HepG2 (cell line): ENCODE data around the gene CARD9. TPM values are rescaled to one million over a fixed set of nuclear protein-coding genes. Genes with fewer than 3 reads are reported as not detected.

Experiments used
- ATAC-seq: fragments of 200-7000 bp; cut with Tn5 transposase; 3 replicates; pipeline ENCODE4 v1.9.1; 2020; ENCODE audit warnings: mild to moderate bottlenecking, moderate library complexity
- BruUV-seq: library from RNA; stranded (reverse); fragments of 400-500 nt; replicated peaks from 2 replicates; lab custom pipeline; 2021; lab: Mats Ljungman, UMichigan
- CTCF ChIA-PET: fragments of 300-600 bp; formaldehyde crosslinking; extraction: SDS; loops from one replicate; lab custom pipeline; 2021; ENCODE audit warnings: low total read pairs, inconsistent platforms, low intra/inter-chr PET ratio; lab: Yijun Ruan, JAX
- POLR2A ChIA-PET: fragments of 350-600 bp; sonication (Branson Sonifier 250); formaldehyde crosslinking; loops from one replicate; lab custom pipeline; 2020; ENCODE audit warnings: antibody characterized with exemption, inconsistent platforms; lab: Yijun Ruan, JAX
- DNase-seq: peaks from one replicate; pipeline ENCODE4 v3.0.0-alpha.2; 2015; ENCODE audit warnings: low spot score
- FAIRE-seq: peaks from 3 replicates; lab custom pipeline; 2011; peaks lifted over from hg19 to GRCh38; lab: Jason Lieb, UNC
- H2AFZ ChIP-seq: one replicate; pipeline ENCODE4 v1.6.1; 2011; ENCODE audit warnings: low read length, inconsistent platforms
- H3K27ac ChIP-seq: fragments of 300-600 bp; 3 replicates; pipeline ENCODE4 v1.8.0; 2011; ENCODE audit warnings: mixed run types, mild to moderate bottlenecking, mixed read lengths, low read length, inconsistent platforms; ENCODE audit not compliant: insufficient read depth; ENCODE audit errors: extremely low read length
- H3K27me3 ChIP-seq, 2 experiments: fragments of 200-600 bp in 1 of 2; 2 replicates in 1 of 2; 3 replicates in 1 of 2; pipeline versions ENCODE4 v1.6.0 to v1.8.0; 2011; ENCODE audit warnings: low read length in 2 of 2, mild to moderate bottlenecking in 2 of 2, moderate library complexity in 2 of 2, inconsistent platforms in 1 of 2; ENCODE audit not compliant: insufficient read depth in 2 of 2, control insufficient read depth in 1 of 2
- H3K36me3 ChIP-seq, 2 experiments: fragments of 200-600 bp in 1 of 2; replicated peaks in 1 of 2; 2 replicates in 1 of 2; 3 replicates in 1 of 2; pipeline versions ENCODE4 v1.5.1 to v1.8.0; 2011; ENCODE audit warnings: low read length in 2 of 2, inconsistent platforms in 1 of 2; ENCODE audit not compliant: insufficient read depth in 2 of 2, control insufficient read depth in 1 of 2
- H3K4me1 ChIP-seq: 2 replicates; pipeline ENCODE4 v1.5.1; 2012; ENCODE audit warnings: low read length, inconsistent platforms; ENCODE audit not compliant: insufficient read depth
- H3K4me2 ChIP-seq: 2 replicates; pipeline ENCODE4 v1.6.0; 2011; ENCODE audit warnings: low read depth, low read length, inconsistent platforms
- H3K4me3 ChIP-seq, 3 experiments: fragments of 200-600 bp in 1 of 3; sonication (generic), shearing (Covaris generic) in 1 of 3; replicated peaks in 1 of 3; 2 replicates each; pipeline ENCODE4 v1.5.1; 2011 to 2016; ENCODE audit warnings: low read length in 3 of 3, inconsistent platforms in 2 of 3, low read depth in 2 of 3, mild to moderate bottlenecking in 2 of 3, control low read depth in 1 of 3, mixed read lengths in 1 of 3; ENCODE audit not compliant: insufficient read depth in 1 of 3
- H3K79me2 ChIP-seq: one replicate; pipeline ENCODE4 v1.6.1; 2011; ENCODE audit warnings: low read length, inconsistent platforms; ENCODE audit not compliant: insufficient read depth
- H3K9ac ChIP-seq: 2 replicates; pipeline ENCODE4 v1.6.0; 2011; ENCODE audit warnings: mild to moderate bottlenecking, low read depth, low read length, inconsistent platforms; ENCODE audit not compliant: insufficient read depth
- H3K9me3 ChIP-seq: 2 replicates; pipeline ENCODE4 v1.5.1; 2012; ENCODE audit warnings: mild to moderate bottlenecking, low read length
- H4K20me1 ChIP-seq: 2 replicates; pipeline ENCODE4 v1.6.0; 2011; ENCODE audit warnings: inconsistent platforms, mild to moderate bottlenecking, low read length, moderate library complexity; ENCODE audit not compliant: insufficient read depth
- AGO2 ChIP-seq: fragments of 200-400 bp; formaldehyde crosslinking; optimal IDR thresholded peaks from 2 replicates; pipeline ENCODE3; 2017; ENCODE audit warnings: mild to moderate bottlenecking, low read depth, low read length, moderate library complexity
- AKAP8 ChIP-seq: sonication (generic); formaldehyde crosslinking; IDR thresholded peaks from 2 replicates; pipeline ENCODE4 v1.5.1; 2020; ENCODE audit warnings: mild to moderate bottlenecking, missing genetic modification reagents
- DNMT1 ChIP-seq: sonication (generic); formaldehyde crosslinking; IDR thresholded peaks from 2 replicates; pipeline ENCODE4 v1.5.1; 2020; ENCODE audit warnings: mild to moderate bottlenecking, missing genetic modification reagents
- HCFC1 ChIP-seq: fragments of 150-350 bp; IDR thresholded peaks from 2 replicates; pipeline ENCODE4 v1.6.1; 2014; ENCODE audit warnings: low read depth, low read length
- MBD4 ChIP-seq: IDR thresholded peaks from 2 replicates; pipeline ENCODE4 v1.6.1; 2012; ENCODE audit warnings: low read length, inconsistent platforms, borderline replicate concordance
- NFKB2 ChIP-seq: sonication (generic); formaldehyde crosslinking; IDR thresholded peaks from 2 replicates; pipeline ENCODE4 v1.4.0; 2020; ENCODE audit warnings: missing genetic modification reagents, borderline replicate concordance
- RBFOX2 ChIP-seq: fragments of 200-400 bp; formaldehyde crosslinking; IDR thresholded peaks from 2 replicates; pipeline ENCODE4 v1.6.1; 2017; ENCODE audit warnings: low read depth, mild to moderate bottlenecking, low read length
- ZBTB33 ChIP-seq: sonication (generic); formaldehyde crosslinking; IDR thresholded peaks from 2 replicates; pipeline ENCODE4 v1.4.0; 2020; ENCODE audit warnings: missing genetic modification reagents
- ZFP36L1 ChIP-seq: sonication (generic); formaldehyde crosslinking; IDR thresholded peaks from 2 replicates; pipeline ENCODE4 v1.8.0; 2022; ENCODE audit warnings: mild to moderate bottlenecking, missing genetic modification reagents, moderate library complexity
- ZNF615 ChIP-seq: sonication (generic); formaldehyde crosslinking; IDR thresholded peaks from 2 replicates; pipeline ENCODE4 v1.5.0; 2020; ENCODE audit warnings: mild to moderate bottlenecking, missing genetic modification reagents, borderline replicate concordance
- ZNF713 ChIP-seq: sonication (generic); formaldehyde crosslinking; IDR thresholded peaks from 2 replicates; pipeline ENCODE4 v1.4.0; 2020; ENCODE audit warnings: mild to moderate bottlenecking, missing genetic modification reagents
- ZNF788 ChIP-seq: sonication (generic); formaldehyde crosslinking; IDR thresholded peaks from 2 replicates; pipeline ENCODE4 v1.5.0; 2020; ENCODE audit warnings: mild to moderate bottlenecking, missing genetic modification reagents, borderline replicate concordance
- ZSCAN31 ChIP-seq: sonication (generic); formaldehyde crosslinking; IDR thresholded peaks from 2 replicates; pipeline ENCODE4 v1.5.0; 2020; ENCODE audit warnings: low read depth, mild to moderate bottlenecking, missing genetic modification reagents
- ZSCAN9 ChIP-seq: IDR thresholded peaks from 2 replicates; pipeline ENCODE4 v1.6.1; 2016; ENCODE audit warnings: borderline replicate concordance
- WGBS: methylation state at CpG from one replicate; pipeline ENCODE4 v1.1.6; 2017; ENCODE audit warnings: low lambda C conversion rate; 5-methylcytosine and 5-hydroxymethylcytosine counted together
- in situ Hi-C: cut with HindIII; loops from 2 replicates; pipeline ENCODE4 v1.10.0; 2017; ENCODE audit warnings: low pct_unique_long_range_greater_than_20kb; ENCODE audit not compliant: extremely low pct_ligation_motif_present
- intact Hi-C: fragments of 100-400 bp; cut with micrococcal nuclease; formaldehyde crosslinking; loops from one replicate; pipeline ENCODE4 v1.10.0; 2022; ENCODE audit not compliant: unreplicated experiment
- polyA plus RNA-seq, 8 experiments: library from polyadenylated mRNA; depleted of rRNA in 3 of 8; stranded (reverse) in 7 of 8; unstranded in 1 of 8; fragments of >200 nt; fragmentation: Illumina TruSeq in 4 of 8; extraction: Trizol in 4 of 8; gene quantifications; 2 replicates each; pipeline versions ENCODE4 v1.2.1 to v1.2.3, GENCODE V29; 2011 to 2016; ENCODE audit warnings: low read depth in 4 of 8, missing spikeins in 1 of 8, mixed read lengths in 1 of 8; ENCODE audit not compliant: insufficient read depth in 1 of 8
- total RNA-seq, 5 experiments: library from RNA; depleted of rRNA; stranded (reverse); fragments of >200 nt; fragmentation: Illumina TruSeq; extraction: Trizol; gene quantifications; 2 replicates each; pipeline ENCODE4 v1.2.3, GENCODE V29; 2016; ENCODE audit warnings: low read depth in 1 of 5
- TF ChIP-seq, protein P1 (sequence below): sonication (generic); formaldehyde crosslinking; IDR thresholded peaks from 2 replicates; pipeline ENCODE4 v1.4.0; 2020; ENCODE audit warnings: missing genetic modification reagents
- TF ChIP-seq, protein P2 (sequence below): sonication (generic); formaldehyde crosslinking; IDR thresholded peaks from 2 replicates; pipeline ENCODE4 v1.8.0; 2022; ENCODE audit warnings: mild to moderate bottlenecking, missing genetic modification reagents; ENCODE audit not compliant: insufficient replicate concordance

CARD9 gene
- total and polyA plus RNA-seq, 2 of the 13 experiments (the other 11 are each of a cell fraction or from before 2014, with no cell fraction given), result 3.3 to 7.4 TPM

- no peak overlapping the region for H3K4me3 ChIP-seq
- FAIRE-seq (no peak), DNase-seq (no peak), ATAC-seq (no peak)
- no peaks in the 10 kb centered on the region for H3K9me3 ChIP-seq
- H3K79me2 ChIP-seq, result no peaks in the 10 kb centered on the region
- ChIA-PET POLR2A (no interaction called here), CTCF (no interaction called here)
- no peak overlapping the region for H3K9ac ChIP-seq
- WGBS, result 100% methylated on average over 11 of the region's 21 CpGs
- intact Hi-C loops, result no loop called here
- H3K27ac ChIP-seq, result no peak overlapping the region
- H3K4me1 ChIP-seq, result no peaks in the 10 kb centered on the region
- no peaks in the 10 kb centered on the region for H3K27me3 ChIP-seq
- H4K20me1 ChIP-seq, result no peaks in the 10 kb centered on the region
- TF ChIP-seq RBFOX2 (peak; percentile 63), AGO2 (peak; percentile 38), MBD4 (no peak)
- H2AFZ ChIP-seq, result no peak overlapping the region
- peaks cover 31 to 62% of the 10 kb centered on the region in 2 experiments for H3K36me3 ChIP-seq
- H3K4me2 ChIP-seq, result no peak overlapping the region
- in situ Hi-C loops, result no loop called here
- BruUV-seq, result no TSS peak
Observed at GRCh38 chr9:136421791-136422190, 48.3 kb upstream of the CARD9 start.

DNA sequence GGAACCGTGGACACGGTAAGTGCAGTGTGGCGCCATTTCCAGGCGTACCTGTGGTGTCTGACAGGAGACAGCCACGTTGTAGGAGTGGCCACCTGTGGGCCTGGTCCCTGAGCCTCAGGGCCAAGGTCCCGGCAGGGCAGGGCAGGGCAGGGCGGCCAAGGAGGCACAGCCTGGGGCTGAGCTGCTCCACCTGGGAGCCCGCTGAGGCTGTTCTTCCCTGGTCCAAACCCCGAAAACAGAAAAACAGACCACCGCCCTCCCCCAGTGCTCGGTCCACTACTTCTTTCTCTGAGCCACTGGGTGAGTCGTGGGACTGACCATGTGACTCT is 45.6 kb upstream of the CARD9 start:
- CTCF ChIA-PET, result no interaction called here
- no peak for TF ChIP-seq HCFC1
- no peak for TF ChIP-seq DNMT1 (CRISPR knock-in tag)
- no peak for TF ChIP-seq ZNF615 (CRISPR knock-in tag)
- no peak for TF ChIP-seq ZSCAN31 (CRISPR knock-in tag)
- TF ChIP-seq ZFP36L1, result no peak
- TF ChIP-seq ZBTB33 (CRISPR knock-in tag), result no peak
- TF ChIP-seq NFKB2 (CRISPR knock-in tag), result no peak
- TF ChIP-seq, protein P1, sequence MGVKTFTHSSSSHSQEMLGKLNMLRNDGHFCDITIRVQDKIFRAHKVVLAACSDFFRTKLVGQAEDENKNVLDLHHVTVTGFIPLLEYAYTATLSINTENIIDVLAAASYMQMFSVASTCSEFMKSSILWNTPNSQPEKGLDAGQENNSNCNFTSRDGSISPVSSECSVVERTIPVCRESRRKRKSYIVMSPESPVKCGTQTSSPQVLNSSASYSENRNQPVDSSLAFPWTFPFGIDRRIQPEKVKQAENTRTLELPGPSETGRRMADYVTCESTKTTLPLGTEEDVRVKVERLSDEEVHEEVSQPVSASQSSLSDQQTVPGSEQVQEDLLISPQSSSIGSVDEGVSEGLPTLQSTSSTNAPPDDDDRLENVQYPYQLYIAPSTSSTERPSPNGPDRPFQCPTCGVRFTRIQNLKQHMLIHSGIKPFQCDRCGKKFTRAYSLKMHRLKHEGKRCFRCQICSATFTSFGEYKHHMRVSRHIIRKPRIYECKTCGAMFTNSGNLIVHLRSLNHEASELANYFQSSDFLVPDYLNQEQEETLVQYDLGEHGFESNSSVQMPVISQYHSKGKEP (CRISPR knock-in tag), result no peak
- no peak for TF ChIP-seq AKAP8 (CRISPR knock-in tag)
- TF ChIP-seq, protein P2, sequence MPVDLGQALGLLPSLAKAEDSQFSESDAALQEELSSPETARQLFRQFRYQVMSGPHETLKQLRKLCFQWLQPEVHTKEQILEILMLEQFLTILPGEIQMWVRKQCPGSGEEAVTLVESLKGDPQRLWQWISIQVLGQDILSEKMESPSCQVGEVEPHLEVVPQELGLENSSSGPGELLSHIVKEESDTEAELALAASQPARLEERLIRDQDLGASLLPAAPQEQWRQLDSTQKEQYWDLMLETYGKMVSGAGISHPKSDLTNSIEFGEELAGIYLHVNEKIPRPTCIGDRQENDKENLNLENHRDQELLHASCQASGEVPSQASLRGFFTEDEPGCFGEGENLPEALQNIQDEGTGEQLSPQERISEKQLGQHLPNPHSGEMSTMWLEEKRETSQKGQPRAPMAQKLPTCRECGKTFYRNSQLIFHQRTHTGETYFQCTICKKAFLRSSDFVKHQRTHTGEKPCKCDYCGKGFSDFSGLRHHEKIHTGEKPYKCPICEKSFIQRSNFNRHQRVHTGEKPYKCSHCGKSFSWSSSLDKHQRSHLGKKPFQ (CRISPR knock-in tag), result no peak
- no peak for TF ChIP-seq ZNF788 (CRISPR knock-in tag)
- TF ChIP-seq ZNF713 (CRISPR knock-in tag), result no peak
- TF ChIP-seq ZSCAN9 (CRISPR knock-in tag), result no peak

More for the DNA sequence above, 45.6 kb upstream of the CARD9 start:
- ATAC-seq (no peak), DNase-seq (no peak), FAIRE-seq (no peak)
- Histone ChIP-seq H3K4me3 (no peak overlapping the region), H3K79me2 (peaks cover under 1% of the 10 kb centered on the region), H3K27ac (no peak overlapping the region), H3K9me3 (no peaks in the 10 kb centered on the region), H3K4me1 (no peaks in the 10 kb centered on the region), H3K27me3 (no peaks in the 10 kb centered on the region), H3K36me3 (peaks cover 43 to 79% of the 10 kb centered on the region in 2 experiments), H3K9ac (no peak overlapping the region), H2AFZ (no peak overlapping the region), H4K20me1 (no peaks in the 10 kb centered on the region), H3K4me2 (no peak overlapping the region)
- BruUV-seq, result no TSS peak
- in situ Hi-C loops (no loop called here), intact Hi-C loops (no loop called here)
- POLR2A ChIA-PET, result no interaction called here
- WGBS, result 95% methylated on average over 8 of the region's 12 CpGs
